K562 (cell line): ENCODE measurements around the gene SMARCB1. TPM values are rescaled to one million over a fixed set of nuclear protein-coding genes. Genes with fewer than 3 reads are reported as not detected.

Source experiments
- ATAC-seq: fragments of 200-7000 bp; cut with Tn5 transposase; 3 replicates; pipeline ENCODE4 v1.9.1; 2020; ENCODE audit warnings: moderate library complexity
- BruUV-seq: library from RNA; stranded (reverse); fragments of 400-500 nt; replicated peaks from 2 replicates; lab custom pipeline; 2021; lab: Mats Ljungman, UMichigan
- CTCF ChIA-PET: fragments of 300-600 bp; formaldehyde crosslinking; extraction: SDS; loops from one replicate; lab custom pipeline; 2021; ENCODE audit warnings: low intra/inter-chr PET ratio; lab: Yijun Ruan, JAX
- POLR2A ChIA-PET: fragments of 300-600, 350-650 bp; sonication (Branson Sonifier 250); formaldehyde crosslinking; extraction: SDS; loops from one replicate; lab custom pipeline; 2021; ENCODE audit warnings: antibody characterized with exemption, inconsistent platforms; lab: Yijun Ruan, JAX
- DNase-seq, 4 experiments: peaks; one replicate each; pipeline versions ENCODE4 v3.0.0 to v3.0.0-alpha.2; 2011 to 2018; ENCODE audit warnings: low spot score in 3 of 4, mixed read lengths in 3 of 4; ENCODE audit errors: extremely low read depth in 1 of 4
- FAIRE-seq: peaks from 2 replicates; lab custom pipeline; 2011; peaks lifted over from hg19 to GRCh38; lab: Jason Lieb, UNC
- H2AFZ ChIP-seq: 2 replicates; pipeline ENCODE4 v1.6.0; 2011; ENCODE audit warnings: low read depth, low read length, control low read depth, inconsistent platforms
- H3K27ac ChIP-seq: fragments of 200-600 bp; 3 replicates; pipeline ENCODE4 v1.8.0; 2011; ENCODE audit warnings: low read depth, mild to moderate bottlenecking, control low read depth, inconsistent platforms, low read length, moderate library complexity, mixed read lengths; ENCODE audit errors: extremely low read depth
- H3K27me3 ChIP-seq, 2 experiments: fragments of 300-600 bp in 1 of 2; 2 replicates in 1 of 2; 3 replicates in 1 of 2; pipeline versions ENCODE4 v1.6.0 to v1.8.0; 2011; ENCODE audit warnings: inconsistent platforms in 2 of 2, low read length in 2 of 2, mild to moderate bottlenecking in 1 of 2, mixed read lengths in 1 of 2, moderate library complexity in 1 of 2; ENCODE audit not compliant: control insufficient read depth in 2 of 2, insufficient read depth in 2 of 2
- H3K36me3 ChIP-seq: fragments of 300-600 bp; 3 replicates; pipeline ENCODE4 v1.8.0; 2011; ENCODE audit warnings: mild to moderate bottlenecking, low read length, inconsistent platforms; ENCODE audit not compliant: control insufficient read depth, insufficient read depth
- H3K4me1 ChIP-seq, 2 experiments: fragments of 200-600 bp in 1 of 2; replicated peaks in 1 of 2; 2 replicates in 1 of 2; 3 replicates in 1 of 2; pipeline versions ENCODE4 v1.5.1 to v1.8.0; 2011; ENCODE audit warnings: inconsistent platforms in 2 of 2, low read length in 2 of 2, mild to moderate bottlenecking in 1 of 2, mixed read lengths in 1 of 2, moderate library complexity in 1 of 2; ENCODE audit not compliant: control insufficient read depth in 2 of 2, insufficient read depth in 2 of 2
- H3K4me2 ChIP-seq: 2 replicates; pipeline ENCODE4 v1.6.1; 2011; ENCODE audit warnings: low read length, control low read depth, inconsistent platforms, mixed read lengths; ENCODE audit not compliant: insufficient read depth
- H3K4me3 ChIP-seq: fragments of 200-600 bp; sonication (generic), shearing (Covaris generic); 2 replicates; pipeline ENCODE4 v1.5.1; 2016; ENCODE audit warnings: control low read depth, inconsistent platforms
- H3K79me2 ChIP-seq: fragments of 200-600 bp; 3 replicates; pipeline ENCODE4 v1.8.0; 2011; ENCODE audit warnings: low read length, inconsistent platforms; ENCODE audit not compliant: control insufficient read depth, insufficient read depth
- H3K9ac ChIP-seq, 2 experiments: 2 replicates each; pipeline versions ENCODE4 v1.6.0 to v1.6.1; 2011; ENCODE audit warnings: low read depth in 2 of 2, low read length in 2 of 2, control low read depth in 1 of 2, inconsistent platforms in 1 of 2, mild to moderate bottlenecking in 1 of 2, mixed read lengths in 1 of 2; ENCODE audit not compliant: insufficient read depth in 1 of 2
- H3K9me1 ChIP-seq: one replicate; pipeline ENCODE4 v1.6.0; 2011; ENCODE audit warnings: inconsistent platforms, mild to moderate bottlenecking, low read length, moderate library complexity; ENCODE audit not compliant: control insufficient read depth, insufficient read depth
- H3K9me3 ChIP-seq: replicated peaks from 2 replicates; pipeline ENCODE4 v1.5.1; 2011; ENCODE audit warnings: low read depth, low read length, inconsistent platforms; ENCODE audit not compliant: control insufficient read depth, insufficient read depth
- H4K20me1 ChIP-seq: replicated peaks from 2 replicates; pipeline ENCODE4 v1.6.1; 2011; ENCODE audit warnings: low read length, inconsistent platforms, mixed read lengths; ENCODE audit not compliant: control insufficient read depth, insufficient read depth
- DEAF1 ChIP-seq: fragments of 450-650 bp; formaldehyde crosslinking; IDR thresholded peaks from 2 replicates; pipeline ENCODE4 v1.4.0; 2020; ENCODE audit warnings: mild to moderate bottlenecking, moderate library complexity
- ELK3 ChIP-seq: fragments of 450-650 bp; formaldehyde crosslinking; IDR thresholded peaks from 2 replicates; pipeline ENCODE4 v1.4.0; 2020; ENCODE audit warnings: mild to moderate bottlenecking
- FOXM1 ChIP-seq, 2 experiments: fragments of 450-650 bp in 1 of 2; sonication (generic) in 1 of 2; formaldehyde crosslinking in 1 of 2; IDR thresholded peaks; 2 replicates each; pipeline versions ENCODE4 v1.6.1 to v1.9.0; 2017 to 2022; ENCODE audit warnings: low read depth in 2 of 2, mild to moderate bottlenecking in 2 of 2, missing genetic modification reagents in 1 of 2, moderate library complexity in 1 of 2
- FOXO4 ChIP-seq: fragments of 450-650 bp; formaldehyde crosslinking; IDR thresholded peaks from 2 replicates; pipeline ENCODE4 v1.4.0; 2020; ENCODE audit warnings: mild to moderate bottlenecking, moderate library complexity
- GATAD2A ChIP-seq: fragments of 450-650 bp; IDR thresholded peaks from 2 replicates; pipeline ENCODE4 v1.6.1; 2017
- GMEB1 ChIP-seq: fragments of 250-450 bp; sonication (Bioruptor Pico); IDR thresholded peaks from 2 replicates; pipeline ENCODE4 v1.4.0; 2020; ENCODE audit warnings: mild to moderate bottlenecking
- GTF2E2 ChIP-seq: fragments of 200-800 bp; sonication (Bioruptor generic); IDR thresholded peaks from 2 replicates; pipeline ENCODE4 v1.6.1; 2016; ENCODE audit warnings: missing genetic modification characterization, missing compliant biosample characterization
- HINFP ChIP-seq: fragments of 450-650 bp; conservative IDR thresholded peaks from 2 replicates; pipeline ENCODE4 v1.6.1; 2016; ENCODE audit warnings: missing genetic modification characterization, low read depth, mild to moderate bottlenecking, control low read depth, missing compliant biosample characterization
- ILK ChIP-seq: fragments of 450-650 bp; IDR thresholded peaks from 2 replicates; pipeline ENCODE4 v1.6.1; 2016; ENCODE audit warnings: missing genetic modification characterization, low read depth, mild to moderate bottlenecking, missing compliant biosample characterization, moderate library complexity, borderline replicate concordance
- MCM5 ChIP-seq: fragments of 450-650 bp; IDR thresholded peaks from 2 replicates; pipeline ENCODE4 v1.6.1; 2016; ENCODE audit warnings: low read depth
- MECOM ChIP-seq: fragments of 250-450 bp; sonication (Bioruptor Pico); IDR thresholded peaks from 2 replicates; pipeline ENCODE4 v1.8.0; 2022; ENCODE audit warnings: inconsistent platforms
- MYNN ChIP-seq, 2 experiments: sonication (generic); formaldehyde crosslinking in 1 of 2; IDR thresholded peaks; 2 replicates each; pipeline versions ENCODE4 v1.5.0 to v1.6.1; 2016 to 2020; ENCODE audit warnings: antibody characterized with exemption in 1 of 2, missing genetic modification reagents in 1 of 2
- WGBS: fragments of 100-300 bp; shearing (Covaris generic); methylation state at CpG from one replicate; pipeline ENCODE4 v1.1.6; 2016; ENCODE audit warnings: low coverage, mixed read lengths; ENCODE audit not compliant: insufficient coverage; ENCODE audit errors: missing lambda C conversion rate; 5-methylcytosine and 5-hydroxymethylcytosine counted together
- in situ Hi-C: fragments of 300-500 bp; cut with MboI; formaldehyde crosslinking; loops from 4 replicates; pipeline ENCODE4 v1.15.0; 2018; ENCODE audit warnings: inconsistent platforms, mixed read lengths
- intact Hi-C: fragments of 100-400 bp; cut with micrococcal nuclease; formaldehyde crosslinking; loops from 2 replicates; pipeline ENCODE4 v1.14.2; 2022
- polyA plus RNA-seq, 8 experiments: library from polyadenylated mRNA; depleted of rRNA in 4 of 8; stranded (reverse) in 5 of 8; unstranded in 3 of 8; fragments of >200 nt; fragmentation: Nextera tagmentation in 2 of 8; fragmentation: Illumina TruSeq in 1 of 8; extraction: Ambion mirVana in 2 of 8; extraction: Trizol in 1 of 8; gene quantifications; 2 replicates each; pipeline versions ENCODE4 v1.2.1 to v1.2.3, GENCODE V29; 2011 to 2014; ENCODE audit warnings: inconsistent platforms in 1 of 8, missing spikeins in 1 of 8
- total RNA-seq, 7 experiments: library from RNA; depleted of rRNA in 6 of 7; stranded (reverse); fragments of >200 nt in 6 of 7; fragmentation: Illumina TruSeq in 2 of 7; extraction: Trizol in 2 of 7; gene quantifications; 2 replicates each; pipeline versions ENCODE4 v1.2.1 to v1.2.3, GENCODE V29; 2011 to 2021; ENCODE audit warnings: low replicate concordance in 1 of 7

The SMARCB1 gene
- total and polyA plus RNA-seq, 9 of the 15 experiments (the other 6 are each of a cell fraction or from before 2014, with no cell fraction given): 1.2 to 113 (median 65.4) TPM

- Histone ChIP-seq H3K27ac (peak within 1 kb of the TSS; percentile 38), H3K9ac (peak within 1 kb of the TSS; percentile 60 to 91), H3K27me3 (no peaks in the 10 kb centered on the region), H3K9me3 (no peaks in the 10 kb centered on the region), H3K4me3 (peak within 1 kb of the TSS; percentile 51), H3K4me2 (peak within 1 kb of the TSS; percentile 89), H3K4me1 (peaks cover 0 to 19% of the 10 kb centered on the region in 2 experiments; a peak in 3 of 5 replicates), H3K36me3 (no peaks in the 10 kb centered on the region), H3K9me1 (no peaks in the 10 kb centered on the region), H4K20me1 (no peaks in the 10 kb centered on the region), H3K79me2 (no peaks in the 10 kb centered on the region), H2AFZ (peak within 1 kb of the TSS; percentile 94)
- ATAC-seq (peak; percentile 99), DNase-seq (peak; percentile 84 to 96 (median 90)), FAIRE-seq (peak; percentile 93)
- ChIA-PET CTCF (no interaction called here), POLR2A (interaction anchor here (0.6 to 1.1 kb wide), 2 partner anchors 38 to 1056 kb away, joined by 3 read pairs; no protein-coding TSS in a partner anchor)
- BruUV-seq: TSS peak; percentile 75
- WGBS: 2% methylated on average over 49 of the region's 60 CpGs
- in situ Hi-C loops: loop anchor here (25.0 kb wide), 1 partner anchor 546 kb away; no protein-coding TSS in a partner anchor
- intact Hi-C loops: no loop called here
- TF ChIP-seq DEAF1 (no peak), HINFP (no peak), ILK (no peak), GTF2E2 (tag) (no peak), FOXM1 (IDR thresholded peaks at IDR 0.05; ENCODE audit: low read depth) (no peak), FOXM1 (CRISPR knock-in tag; IDR thresholded peaks at IDR 0.05; ENCODE audit: low read depth) (no peak), GATAD2A (no peak), ELK3 (no peak), MYNN (IDR thresholded peaks at IDR 0.05) (no peak), MYNN (CRISPR knock-in tag; IDR thresholded peaks at IDR 0.05) (no peak), FOXO4 (CRISPR knock-in tag) (no peak), GMEB1 (CRISPR knock-in tag) (no peak), MECOM (no peak), MCM5 (no peak)
Observed at GRCh38 chr22:23857606-23858483, 71.1 kb downstream of the SMARCB1 start, which contains the start of gene SLC2A11. Gene SLC2A11, plus strand, starts transcription at chr22:23857875. Its CDS starts 125 bp downstream, at chr22:23858000.
